ENCODE results near the gene ANO4.

ANO4 gene

GRCh38 chr12:100820314-100820713 lies 25.7 kb downstream of the ANO4 start:
- DNase-seq: no peak

GRCh38 chr12:100823963-100824362 lies 29.4 kb downstream of the ANO4 start:
- no peak for DNase-seq

GRCh38 chr12:100824476-100824875 lies 29.9 kb downstream of the ANO4 start:
- DNase-seq: no peak

GRCh38 chr12:100826323-100826722 lies 31.7 kb downstream of the ANO4 start:
- no peak for DNase-seq

GRCh38 chr12:100827901-100828520 lies 33.4 kb downstream of the ANO4 start:
- no peak for DNase-seq

- DNase-seq: no peak
These were observed 35.6 kb downstream of the ANO4 start for GRCh38 chr12:100830003-100830795.

- no peak for DNase-seq
These were observed 38.7 kb downstream of the ANO4 start for GRCh38 chr12:100833282-100833681.

DNA sequence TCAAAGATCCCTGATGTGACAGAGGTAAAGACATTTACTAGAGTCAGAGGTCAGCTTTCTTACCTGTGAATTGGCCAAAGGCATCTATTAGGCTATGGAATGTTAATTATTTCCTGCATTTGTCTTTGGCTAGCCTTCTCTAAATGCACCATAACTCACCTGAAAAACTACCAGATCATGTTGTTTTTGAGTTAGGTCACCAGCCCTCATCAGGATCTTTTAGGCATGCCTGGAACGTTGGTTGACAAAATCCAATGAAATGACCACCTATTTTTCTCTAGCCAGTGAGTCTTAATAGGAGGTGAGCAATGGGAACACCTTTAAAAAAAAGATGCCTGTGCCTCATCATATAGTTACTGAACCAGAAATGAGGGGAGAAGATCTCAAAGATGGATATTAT lies 46.2 kb downstream of the ANO4 start:
- no peak for DNase-seq

GRCh38 chr12:100842156-100842555 lies 47.6 kb downstream of the ANO4 start:
- DNase-seq: no peak

- no peak for DNase-seq
These were observed 48.5 kb downstream of the ANO4 start for GRCh38 chr12:100843061-100843460.

- no peak for DNase-seq
These were observed 50.5 kb downstream of the ANO4 start for GRCh38 chr12:100845095-100845494.

DNA sequence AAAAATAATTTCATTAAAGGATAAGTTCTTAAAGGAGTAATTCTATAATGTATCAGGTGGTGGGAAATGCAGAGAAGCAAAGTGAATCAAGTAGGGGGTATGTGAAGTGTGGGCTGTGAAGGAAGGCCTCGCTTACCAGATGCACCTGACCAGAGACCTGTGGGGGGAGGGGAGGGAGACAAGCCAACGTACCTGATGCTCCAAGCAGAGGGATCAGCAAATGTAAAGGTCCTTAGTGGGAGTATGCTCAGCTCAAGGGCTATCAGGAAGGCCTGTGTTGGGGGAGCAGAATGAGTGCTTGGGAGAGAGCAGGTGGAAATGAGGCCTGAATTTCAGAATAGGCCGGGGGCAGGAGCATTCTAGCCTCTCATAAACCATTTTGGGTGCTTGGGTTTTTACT lies 57.1 kb downstream of the ANO4 start:
- DNase-seq: no peak

- no peak for DNase-seq
These were observed 62.8 kb downstream of the ANO4 start for GRCh38 chr12:100857418-100857817.

- DNase-seq: no peak
These were observed 63.4 kb downstream of the ANO4 start for GRCh38 chr12:100857971-100858370.

GRCh38 chr12:100858656-100859055 lies 64.1 kb downstream of the ANO4 start:
- no peak for DNase-seq

DNA sequence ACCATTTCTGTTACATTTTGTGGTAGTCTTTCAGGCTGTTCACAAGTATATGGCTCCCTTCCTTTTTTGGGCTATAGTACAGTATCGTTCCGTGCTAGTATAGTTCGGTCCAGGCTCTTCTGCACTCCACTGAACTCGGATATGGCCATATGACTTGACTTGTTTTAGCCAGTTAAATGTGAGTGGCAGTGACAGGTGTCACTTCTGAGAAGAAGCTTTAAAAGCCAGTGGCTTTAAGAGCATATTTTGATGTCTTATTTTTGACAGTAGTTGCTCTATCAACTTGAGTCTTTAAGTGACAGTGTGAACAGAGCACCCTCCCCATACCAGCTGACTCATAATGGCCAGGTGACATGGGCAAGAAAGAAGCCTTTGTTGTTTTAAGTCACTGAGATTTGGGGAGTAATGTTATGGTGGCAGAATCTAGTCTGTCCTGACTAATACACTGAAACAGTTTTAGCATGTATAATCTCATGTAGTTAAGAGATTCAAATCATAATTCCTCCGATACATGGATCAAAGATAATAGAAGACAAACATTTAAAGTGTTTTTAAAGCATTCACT lies 64.6 kb downstream of the ANO4 start:
- DNase-seq: no peak

DNA sequence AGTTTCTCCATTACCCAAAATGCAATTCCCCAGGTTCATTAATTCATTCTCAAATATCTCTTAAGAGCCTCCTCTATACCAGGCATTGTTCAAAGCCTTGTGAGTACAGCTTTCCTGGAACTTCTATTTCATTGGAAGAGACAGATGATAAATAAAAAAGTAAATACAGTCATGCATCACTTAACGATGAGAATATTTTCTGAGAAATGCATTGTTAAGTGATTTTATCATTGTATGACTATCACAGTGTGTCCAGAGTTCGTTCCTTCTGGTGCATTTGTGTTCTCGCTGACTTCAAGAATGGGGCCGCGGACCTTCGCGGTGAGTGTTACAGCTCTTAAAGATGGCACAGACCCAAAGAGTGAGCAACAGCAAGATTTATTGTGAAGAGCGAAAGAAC lies 66.0 kb downstream of the ANO4 start:
- DNase-seq: no peak

GRCh38 chr12:100862676-100863075 lies 68.1 kb downstream of the ANO4 start:
- DNase-seq: no peak

DNA sequence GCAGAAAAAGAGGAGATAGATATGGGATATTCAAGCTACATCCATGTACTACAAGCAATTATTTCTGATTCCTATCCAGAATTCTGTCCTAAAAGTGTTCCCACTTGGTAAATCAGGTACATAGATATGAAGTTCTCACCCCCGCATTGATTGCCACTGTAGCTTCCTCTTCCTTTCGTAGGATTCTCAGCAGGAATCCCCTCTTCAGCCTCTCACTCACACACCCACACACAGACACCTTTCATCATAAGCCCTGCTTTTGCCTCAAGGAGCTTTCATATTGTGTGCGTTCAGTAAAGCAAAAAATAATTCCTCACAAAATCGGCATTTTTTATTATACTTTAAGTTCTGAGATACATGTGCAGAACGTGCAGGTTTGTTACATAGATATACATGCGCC lies 69.8 kb downstream of the ANO4 start:
- no peak for DNase-seq

DNA sequence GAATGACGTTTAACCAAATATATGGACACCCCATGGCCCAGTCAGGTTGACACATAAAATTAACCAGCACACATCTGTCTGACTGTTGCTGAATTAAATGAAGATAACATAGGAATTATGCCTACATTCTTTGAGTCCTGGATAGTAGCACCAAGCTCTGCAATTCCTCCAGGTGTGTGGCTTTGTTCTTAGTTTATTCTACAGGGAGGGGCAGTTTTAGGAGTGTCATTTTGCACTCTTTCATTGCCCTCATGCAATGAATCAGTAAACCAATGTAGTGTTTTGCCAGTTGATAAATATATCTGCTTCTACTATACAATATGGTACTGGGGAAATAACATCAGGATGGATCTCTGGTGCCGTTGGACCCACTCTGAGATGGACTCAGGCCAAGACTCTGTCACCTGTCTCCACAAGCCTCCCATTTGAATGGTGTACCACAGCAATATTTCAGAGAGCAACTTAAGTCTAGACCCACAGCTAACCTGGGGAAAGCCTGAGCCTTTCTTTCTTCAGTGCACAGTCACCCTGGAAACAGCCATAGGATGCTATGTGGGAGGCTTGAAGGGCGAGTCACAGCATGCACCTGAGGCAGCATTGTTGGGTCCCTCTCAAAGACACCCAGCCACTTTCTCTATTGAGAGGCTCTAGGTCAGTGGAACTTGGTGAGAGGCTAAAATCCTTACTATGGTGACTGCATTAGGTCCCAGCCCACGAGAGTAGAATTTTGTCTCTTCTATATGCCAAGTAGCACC lies 73.2 kb downstream of the ANO4 start:
- DNase-seq: no peak

- no peak for DNase-seq
These were observed 73.9 kb downstream of the ANO4 start for GRCh38 chr12:100868487-100868886.

DNA sequence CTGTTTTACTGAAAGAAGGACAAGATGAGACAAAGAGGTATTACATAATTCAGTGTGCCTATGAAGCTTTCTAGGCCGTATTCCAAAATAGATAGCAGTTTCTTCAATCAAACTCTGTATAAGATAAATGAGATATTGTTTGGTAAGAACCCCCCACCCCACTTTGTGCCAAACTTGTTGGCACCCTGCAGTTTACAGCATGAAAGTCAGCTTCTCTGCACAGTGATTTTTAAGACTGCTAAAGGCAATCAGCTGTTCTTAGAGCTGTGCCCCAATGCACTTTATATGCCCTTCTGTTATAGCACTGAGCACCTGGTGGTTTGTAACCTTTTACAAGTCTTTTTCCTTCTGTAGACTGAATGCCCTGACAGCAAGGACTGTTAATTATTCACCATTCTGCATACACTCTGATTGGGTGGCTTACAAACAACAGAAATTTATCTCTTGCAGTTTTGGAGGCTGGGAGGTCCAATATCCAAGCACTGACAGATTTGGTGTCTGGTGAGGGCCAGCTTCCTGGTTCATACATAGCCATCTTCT lies 76.7 kb downstream of the ANO4 start:
- no peak for DNase-seq

DNA sequence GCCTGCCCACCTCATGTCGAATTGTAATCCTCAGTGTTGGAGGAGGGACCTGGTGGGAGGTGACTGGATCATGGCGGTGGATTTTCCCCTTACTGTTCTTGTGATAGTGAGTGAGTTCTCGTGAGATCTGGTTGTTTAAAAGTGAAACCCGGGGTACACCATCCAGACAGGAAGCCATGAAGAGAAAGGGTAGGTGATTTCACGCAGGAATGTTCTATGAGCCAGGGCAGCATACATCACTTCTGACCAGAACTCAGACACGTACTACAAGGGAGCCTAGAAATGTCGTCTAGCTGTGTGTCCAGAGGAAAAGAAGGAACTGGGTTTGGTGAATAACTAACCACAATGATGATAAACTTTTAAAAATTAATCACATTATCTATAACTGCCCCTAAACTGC lies 80.6 kb downstream of the ANO4 start:
- no peak for DNase-seq
